GM12874 (cell line): ENCODE results near the gene MMP17.

Experiments
- TF ChIP-seq, protein P1 (sequence below): IDR thresholded peaks from 2 replicates; pipeline ENCODE4 v1.5.1; 2011; ENCODE audit warnings: low read depth, mild to moderate bottlenecking, control low read depth, low read length, moderate library complexity; ENCODE audit not compliant: insufficient read depth

The MMP17 gene

DNA sequence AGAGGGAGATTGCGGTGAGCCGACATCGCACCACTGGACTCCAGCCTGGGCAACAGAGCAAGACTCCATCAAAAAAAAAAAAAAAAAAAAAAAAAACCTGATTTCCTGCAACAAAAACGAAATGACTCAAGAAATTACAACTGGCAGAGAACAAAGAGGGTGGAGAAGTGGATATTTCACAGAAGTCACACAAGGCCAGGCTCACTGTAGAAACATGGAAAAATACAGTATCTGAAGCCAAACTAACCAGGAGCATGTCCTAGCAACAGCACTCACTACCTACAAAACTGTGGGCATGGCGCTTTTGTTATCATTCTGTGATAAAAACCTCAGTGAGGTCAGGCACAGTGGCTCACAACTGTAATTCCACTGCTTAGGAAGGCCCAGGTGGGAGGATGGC, 11.7 kb upstream of the MMP17 start:
- TF ChIP-seq, protein P1, sequence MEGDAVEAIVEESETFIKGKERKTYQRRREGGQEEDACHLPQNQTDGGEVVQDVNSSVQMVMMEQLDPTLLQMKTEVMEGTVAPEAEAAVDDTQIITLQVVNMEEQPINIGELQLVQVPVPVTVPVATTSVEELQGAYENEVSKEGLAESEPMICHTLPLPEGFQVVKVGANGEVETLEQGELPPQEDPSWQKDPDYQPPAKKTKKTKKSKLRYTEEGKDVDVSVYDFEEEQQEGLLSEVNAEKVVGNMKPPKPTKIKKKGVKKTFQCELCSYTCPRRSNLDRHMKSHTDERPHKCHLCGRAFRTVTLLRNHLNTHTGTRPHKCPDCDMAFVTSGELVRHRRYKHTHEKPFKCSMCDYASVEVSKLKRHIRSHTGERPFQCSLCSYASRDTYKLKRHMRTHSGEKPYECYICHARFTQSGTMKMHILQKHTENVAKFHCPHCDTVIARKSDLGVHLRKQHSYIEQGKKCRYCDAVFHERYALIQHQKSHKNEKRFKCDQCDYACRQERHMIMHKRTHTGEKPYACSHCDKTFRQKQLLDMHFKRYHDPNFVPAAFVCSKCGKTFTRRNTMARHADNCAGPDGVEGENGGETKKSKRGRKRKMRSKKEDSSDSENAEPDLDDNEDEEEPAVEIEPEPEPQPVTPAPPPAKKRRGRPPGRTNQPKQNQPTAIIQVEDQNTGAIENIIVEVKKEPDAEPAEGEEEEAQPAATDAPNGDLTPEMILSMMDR = no peak

DNA sequence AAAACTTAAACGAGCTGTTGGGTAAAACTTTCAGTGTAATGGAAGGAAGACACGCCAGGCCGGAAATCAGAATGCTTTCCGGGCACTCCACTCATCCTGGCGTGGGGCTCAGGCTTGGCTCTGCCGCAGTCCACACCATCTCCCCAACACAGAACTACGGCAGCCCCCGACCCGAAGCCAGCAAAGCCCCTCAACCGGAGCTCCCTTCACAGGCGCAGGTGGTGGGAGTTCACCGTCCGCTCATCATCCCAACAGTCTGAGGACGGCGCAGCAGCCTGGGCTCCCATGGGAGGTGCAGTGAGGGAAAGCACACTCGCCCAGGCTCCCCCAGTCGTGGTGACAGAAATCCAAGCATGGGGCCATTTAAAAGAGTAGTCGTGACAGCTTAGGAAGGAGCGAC, 11.0 kb upstream of the MMP17 start:
- TF ChIP-seq, protein P1 = no peak

DNA sequence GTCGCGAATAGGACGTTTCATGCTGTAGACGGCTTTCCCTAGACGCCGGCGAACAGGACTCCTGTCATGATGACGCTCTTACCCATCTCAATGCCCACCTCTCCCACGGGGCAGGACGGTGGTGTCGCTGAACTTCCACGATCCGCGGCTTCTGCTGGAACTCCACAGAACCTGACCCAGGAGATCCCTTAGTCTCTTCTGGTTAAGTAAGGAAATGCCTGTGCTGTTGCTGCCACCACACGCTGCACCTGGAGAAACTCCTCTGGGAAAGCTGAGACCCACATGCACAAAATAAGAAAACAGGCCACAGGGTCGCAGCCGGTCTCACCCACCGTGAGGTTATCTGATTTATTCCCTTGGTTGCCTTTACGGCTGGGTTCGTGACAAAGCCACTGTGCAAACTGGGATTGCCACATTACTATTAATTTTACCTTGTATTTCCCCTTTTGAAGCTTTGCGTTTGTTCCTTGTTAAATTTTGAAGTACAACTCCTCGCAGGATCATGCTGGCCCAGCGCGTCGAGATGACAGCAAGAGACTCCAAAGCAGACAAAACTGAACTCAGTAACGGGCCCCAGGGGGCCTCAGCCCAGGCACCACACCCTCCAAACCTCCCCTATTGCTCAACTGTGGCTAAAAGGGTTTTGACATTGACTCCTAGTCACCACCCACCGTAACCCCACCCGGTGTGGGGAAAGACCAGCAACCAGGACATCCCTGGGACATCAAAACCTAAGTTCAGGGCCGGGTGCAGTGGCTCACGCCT, 9.2 kb upstream of the MMP17 start:
- TF ChIP-seq, protein P1 = no peak

DNA sequence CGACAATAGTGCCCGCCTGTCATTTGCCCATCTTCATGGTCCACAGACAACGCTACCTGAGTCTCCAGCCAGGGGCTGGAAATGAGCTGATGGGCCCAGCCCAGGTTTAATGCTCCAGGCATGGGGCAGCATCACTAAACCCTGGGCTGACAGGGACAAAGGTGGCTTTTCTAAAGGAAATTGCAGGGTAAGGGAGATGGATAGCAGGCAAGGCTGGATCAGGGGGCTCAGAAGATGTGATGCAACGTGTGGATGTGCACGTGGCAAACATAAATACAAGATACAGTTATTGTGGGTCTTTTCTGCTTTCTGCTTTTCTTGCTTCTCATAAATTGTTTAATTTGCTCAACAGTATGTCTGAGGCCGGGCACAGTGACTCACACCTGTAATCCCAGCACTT, 3.7 kb upstream of the MMP17 start:
- TF ChIP-seq, protein P1 = no peak

DNA sequence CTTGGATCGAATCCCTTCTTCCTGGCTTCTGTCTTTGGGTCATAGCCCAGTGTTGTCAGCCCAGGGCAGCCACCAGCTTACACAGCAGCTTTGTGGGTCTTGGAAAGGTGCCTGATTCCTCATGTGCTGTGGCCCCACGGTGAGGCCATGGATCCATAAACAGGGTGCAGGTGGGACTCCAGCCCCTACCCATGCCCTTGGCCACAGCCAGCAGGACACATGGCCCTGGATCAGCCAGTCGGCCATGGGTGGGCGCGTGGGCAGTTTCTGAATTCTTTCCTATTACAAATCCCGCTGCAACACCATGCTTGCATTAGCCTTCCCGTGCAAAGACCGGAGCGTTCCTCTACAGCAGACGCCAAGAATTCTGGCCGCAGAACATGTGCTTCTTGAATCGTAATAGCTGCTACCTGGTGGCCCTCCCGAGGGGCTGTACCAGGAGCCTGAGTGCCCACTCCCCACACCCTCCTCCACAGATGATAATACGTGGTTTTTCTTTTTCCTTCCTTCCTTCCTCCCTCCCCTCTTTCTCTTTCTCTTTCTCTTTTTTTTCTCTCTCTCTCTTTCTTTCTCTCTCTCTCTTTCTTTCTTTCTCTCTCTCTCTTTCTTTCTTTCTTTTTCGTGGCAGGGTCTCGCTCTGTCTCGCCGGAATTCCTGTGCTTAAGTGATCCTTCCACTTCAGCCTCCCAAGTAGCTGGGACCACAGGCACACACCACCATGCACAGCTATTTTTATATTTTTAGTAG, 2.9 kb upstream of the MMP17 start:
- TF ChIP-seq, protein P1 = no peak

DNA sequence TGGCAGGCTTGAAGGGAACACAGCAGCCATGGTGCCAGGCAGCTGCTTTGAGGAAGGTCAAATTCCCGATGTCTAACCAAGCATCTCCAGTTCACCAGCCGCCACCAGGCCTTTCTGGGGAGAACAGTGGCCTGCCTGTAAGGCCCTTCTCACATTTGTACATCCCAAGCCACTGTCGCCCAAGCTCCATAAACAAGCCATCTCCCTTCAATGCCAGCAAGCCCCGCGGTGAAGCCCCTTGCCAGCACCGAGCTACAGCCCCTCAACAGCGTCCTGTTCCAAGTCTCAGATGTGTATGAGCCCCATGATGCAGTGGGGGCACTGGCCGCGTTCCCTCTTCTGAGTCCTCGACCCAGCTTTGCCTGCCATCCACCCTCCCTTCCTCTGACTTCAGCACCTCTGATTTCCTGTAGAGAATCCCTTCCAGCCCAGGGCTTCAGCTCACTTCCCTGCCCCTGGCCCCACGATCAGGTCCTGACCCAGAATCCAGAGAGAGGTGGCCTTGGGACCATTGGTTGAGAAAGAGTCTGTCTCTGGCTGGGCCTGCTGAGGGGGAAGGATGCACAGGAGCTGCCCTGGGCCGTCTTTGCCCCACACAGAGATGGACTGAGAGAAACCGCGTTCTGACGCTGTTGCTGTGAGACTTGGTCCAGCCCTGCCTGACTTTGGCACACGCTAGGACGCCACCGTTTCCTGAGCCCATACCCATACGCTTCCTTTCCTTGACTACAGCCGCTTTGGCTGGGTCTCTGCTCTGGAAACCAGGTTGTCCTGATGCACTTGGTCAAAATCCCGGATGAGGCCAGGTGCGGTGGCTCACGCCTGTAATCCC, 1.9 kb upstream of the MMP17 start:
- TF ChIP-seq, protein P1 = no peak
